HCT116 (cell line): ENCODE results near the gene SEMA3C. TPM values are rescaled to one million over a fixed set of nuclear protein-coding genes. Genes with fewer than 3 reads are reported as not detected.
A peak's percentile ranks its signal among the peaks of the same experiment; 100 is the strongest.

Source experiments
- ATAC-seq: fragments of 200-7000 bp; cut with Tn5 transposase; 2 replicates; pipeline ENCODE4 v1.9.1; 2020; ENCODE audit warnings: mild to moderate bottlenecking, moderate library complexity
- BruUV-seq: library from RNA; stranded (reverse); fragments of 400-500 nt; replicated peaks from 2 replicates; lab custom pipeline; 2021; lab: Mats Ljungman, UMichigan
- CTCF ChIA-PET: fragments of 300-600 bp; sonication (Branson Sonifier 250); formaldehyde crosslinking; loops from one replicate; lab custom pipeline; 2021; ENCODE audit warnings: antibody characterized with exemption; lab: Charles Lee
- POLR2A ChIA-PET: fragments of 300-600, 350-600 bp; sonication (Branson Sonifier 250); formaldehyde crosslinking; loops from one replicate; lab custom pipeline; 2021; ENCODE audit warnings: antibody characterized with exemption; lab: Charles Lee
- RAD21 ChIA-PET, 2 experiments: fragments of 300-600 bp; sonication (Branson Sonifier 250); formaldehyde crosslinking; loops; one replicate each; lab custom pipeline; 2023; ENCODE audit warnings: low total read pairs in 2 of 2; ENCODE audit not compliant: uncharacterized antibody in 2 of 2, unreplicated experiment in 2 of 2, low non-redundant PET in 1 of 2; lab: Charles Lee
- DNase-seq: peaks from one replicate; pipeline ENCODE4 v3.0.0-alpha.2; 2010; ENCODE audit warnings: low read depth, low spot score
- H2AFZ ChIP-seq: fragments of 200-600 bp; shearing (Covaris generic), sonication (generic); 2 replicates; pipeline ENCODE4 v1.6.1; 2017; ENCODE audit warnings: low read depth, mixed run types, mixed read lengths, antibody characterized with exemption, low read length; ENCODE audit not compliant: poor library complexity, severe bottlenecking
- H3K27ac ChIP-seq: 2 replicates; pipeline ENCODE4 v1.5.1; 2012; ENCODE audit warnings: low read depth, low read length
- H3K27me3 ChIP-seq: fragments of 200-600 bp; sonication (generic); 2 replicates; pipeline ENCODE4 v1.6.1; 2016; ENCODE audit warnings: mixed run types, low read length, mixed read lengths; ENCODE audit not compliant: insufficient read depth
- H3K36me3 ChIP-seq, 2 experiments: fragments of 200-500 bp in 1 of 2; fragments of 200-600 bp in 1 of 2; sonication (Bioruptor generic) in 1 of 2; sonication (generic) in 1 of 2; 2 replicates each; pipeline versions ENCODE4 v1.5.1 to v1.6.1; 2014 to 2016; ENCODE audit warnings: low read length in 2 of 2, inconsistent platforms in 1 of 2, mixed read lengths in 1 of 2, mixed run types in 1 of 2; ENCODE audit not compliant: insufficient read depth in 2 of 2, control insufficient read depth in 1 of 2
- H3K4me1 ChIP-seq, 2 experiments: fragments of 200-600 bp in 1 of 2; sonication (generic) in 1 of 2; 2 replicates each; pipeline versions ENCODE4 v1.5.1 to v1.6.1; 2012 to 2017; ENCODE audit warnings: low read length in 2 of 2, inconsistent platforms in 1 of 2, mild to moderate bottlenecking in 1 of 2, mixed read lengths in 1 of 2, mixed run types in 1 of 2, moderate library complexity in 1 of 2; ENCODE audit not compliant: insufficient read depth in 2 of 2, control insufficient read depth in 1 of 2
- H3K4me2 ChIP-seq: fragments of 200-600 bp; sonication (generic); 2 replicates; pipeline ENCODE4 v1.6.1; 2017; ENCODE audit warnings: mixed run types, low read length, mixed read lengths
- H3K4me3 ChIP-seq, 2 experiments: fragments of 200-600 bp in 1 of 2; sonication (generic) in 1 of 2; replicated peaks in 1 of 2; 2 replicates each; pipeline ENCODE4 v1.5.1; 2011 to 2016; ENCODE audit warnings: low read length in 2 of 2, control low read depth in 1 of 2, low read depth in 1 of 2, mild to moderate bottlenecking in 1 of 2, mixed read lengths in 1 of 2, mixed run types in 1 of 2
- H3K79me2 ChIP-seq: fragments of 200-600 bp; sonication (generic); 2 replicates; pipeline ENCODE4 v1.6.1; 2017; ENCODE audit warnings: mild to moderate bottlenecking, mixed run types, low read length, moderate library complexity, mixed read lengths; ENCODE audit not compliant: insufficient read depth
- H3K9ac ChIP-seq: fragments of 200-600 bp; sonication (generic); 2 replicates; pipeline ENCODE4 v1.6.1; 2016; ENCODE audit warnings: low read length, mixed read lengths
- H3K9me2 ChIP-seq: fragments of 200-600 bp; sonication (generic), shearing (Covaris generic); 2 replicates; pipeline ENCODE4 v1.6.1; 2017; ENCODE audit warnings: mixed run types, mild to moderate bottlenecking, moderate library complexity; ENCODE audit not compliant: insufficient read depth
- H3K9me3 ChIP-seq, 2 experiments: fragments of 200-500 bp in 1 of 2; fragments of 200-600 bp in 1 of 2; sonication (Bioruptor generic) in 1 of 2; sonication (generic) in 1 of 2; 2 replicates each; pipeline ENCODE4 v1.6.1; 2014 to 2017; ENCODE audit warnings: low read length in 2 of 2, mixed read lengths in 2 of 2, inconsistent platforms in 1 of 2, low read depth in 1 of 2, mild to moderate bottlenecking in 1 of 2, mixed run types in 1 of 2, moderate library complexity in 1 of 2; ENCODE audit not compliant: control insufficient read depth in 1 of 2, insufficient read depth in 1 of 2
- H4K20me1 ChIP-seq: fragments of 200-600 bp; sonication (generic), shearing (Covaris generic); 2 replicates; pipeline ENCODE4 v1.6.1; 2017; ENCODE audit warnings: mixed run types, mild to moderate bottlenecking, moderate library complexity; ENCODE audit not compliant: insufficient read depth
- JUND ChIP-seq: IDR thresholded peaks from 2 replicates; pipeline ENCODE4 v1.6.1; 2012
- POLR2A ChIP-seq: IDR thresholded peaks from 2 replicates; pipeline ENCODE4 v1.7.0; 2011; ENCODE audit warnings: borderline replicate concordance; ENCODE audit not compliant: insufficient read depth, insufficient read length; ENCODE audit errors: extremely low read depth
- REST ChIP-seq: IDR thresholded peaks from 2 replicates; pipeline ENCODE4 v1.6.1; 2012; ENCODE audit warnings: low read depth
- SRF ChIP-seq: IDR thresholded peaks from 2 replicates; pipeline ENCODE4 v1.6.1; 2012; ENCODE audit warnings: low read depth
- TCF7L2 ChIP-seq: IDR thresholded peaks from 2 replicates; pipeline ENCODE4 v1.7.0; 2011; ENCODE audit warnings: borderline replicate concordance, inconsistent platforms; ENCODE audit not compliant: insufficient read depth, insufficient read length; ENCODE audit errors: extremely low read depth
- ZFX ChIP-seq: fragments of 450-650 bp; IDR thresholded peaks from 2 replicates; pipeline ENCODE4 v1.6.1; 2017
- ZNF274 ChIP-seq: fragments of 200-500 bp; sonication (Bioruptor generic); IDR thresholded peaks from 2 replicates; pipeline ENCODE4 v1.6.1; 2014; ENCODE audit warnings: mild to moderate bottlenecking, low read depth, low read length, inconsistent platforms
- intact Hi-C: fragments of 100-400 bp; cut with micrococcal nuclease; formaldehyde crosslinking; loops from 2 replicates; pipeline ENCODE4 v1.10.0; 2022
- total RNA-seq: library from RNA; stranded (reverse); gene quantifications from one replicate; pipeline ENCODE4 v1.2.1, GENCODE V29; 2021; ENCODE audit not compliant: unreplicated experiment

Gene SEMA3C
- total RNA-seq, 1 experiment from 2014 or later: 25.3 TPM

GRCh38 chr7:80921130-80921529 is 2.3 kb upstream of the SEMA3C start:
- no peaks in the 10 kb centered on the region for H3K36me3 ChIP-seq
- BruUV-seq: no TSS peak
- H3K9me3 ChIP-seq: no peaks in the 10 kb centered on the region
- CTCF ChIA-PET: interaction anchor here (0.7 to 3.3 kb wide), 6 partner anchors 13 to 549 kb away, joined by 3 to 27 read pairs (median 4); no protein-coding TSS in a partner anchor
- H3K4me1 ChIP-seq: peaks cover 26 to 44% of the 10 kb centered on the region in 2 experiments; a peak in 3 of 4 replicates
- H3K27ac ChIP-seq: no peak overlapping the region
- no peaks in the 10 kb centered on the region for H3K9me2 ChIP-seq
- TF ChIP-seq REST (no peak), JUND (no peak), TCF7L2 (no peak), POLR2A (no peak), ZNF274 (no peak), ZFX (no peak), SRF (no peak)
- no peaks in the 10 kb centered on the region for H3K27me3 ChIP-seq
- H3K9ac ChIP-seq: no peak overlapping the region
- POLR2A ChIA-PET: no interaction called here
- peaks cover 12% of the 10 kb centered on the region for H3K79me2 ChIP-seq
- intact Hi-C loops: loop anchor here (5.0 kb wide), 3 partner anchors 241 to 526 kb away; no protein-coding TSS in a partner anchor
- ATAC-seq: no peak
- H4K20me1 ChIP-seq: no peaks in the 10 kb centered on the region
- no peak overlapping the region for H3K4me3 ChIP-seq
- peak overlapping the region; percentile 6; the same call in 1 of the 2 replicates for H3K4me2 ChIP-seq
- peak overlapping the region; percentile 58 for H2AFZ ChIP-seq
- RAD21 ChIA-PET: no interaction called here
- no peak for DNase-seq
